Choroid plexus epithelial cell (primary cell): ENCODE data around the gene HEATR5B.

Experiments
- DNase-seq: peaks from one replicate; pipeline ENCODE4 v3.0.0-alpha.2; 2010; ENCODE audit warnings: low read depth
- H3K4me3 ChIP-seq: 2 replicates; pipeline ENCODE4 v1.5.1; 2011; ENCODE audit warnings: low read depth, mild to moderate bottlenecking, control low read depth, low read length, moderate library complexity
- TF ChIP-seq, protein P1 (sequence below): conservative IDR thresholded peaks from 2 replicates; pipeline ENCODE4 v1.5.1; 2011; ENCODE audit warnings: low read depth, mild to moderate bottlenecking, control low read depth, inconsistent platforms, low read length, moderate library complexity

The HEATR5B gene

DNA sequence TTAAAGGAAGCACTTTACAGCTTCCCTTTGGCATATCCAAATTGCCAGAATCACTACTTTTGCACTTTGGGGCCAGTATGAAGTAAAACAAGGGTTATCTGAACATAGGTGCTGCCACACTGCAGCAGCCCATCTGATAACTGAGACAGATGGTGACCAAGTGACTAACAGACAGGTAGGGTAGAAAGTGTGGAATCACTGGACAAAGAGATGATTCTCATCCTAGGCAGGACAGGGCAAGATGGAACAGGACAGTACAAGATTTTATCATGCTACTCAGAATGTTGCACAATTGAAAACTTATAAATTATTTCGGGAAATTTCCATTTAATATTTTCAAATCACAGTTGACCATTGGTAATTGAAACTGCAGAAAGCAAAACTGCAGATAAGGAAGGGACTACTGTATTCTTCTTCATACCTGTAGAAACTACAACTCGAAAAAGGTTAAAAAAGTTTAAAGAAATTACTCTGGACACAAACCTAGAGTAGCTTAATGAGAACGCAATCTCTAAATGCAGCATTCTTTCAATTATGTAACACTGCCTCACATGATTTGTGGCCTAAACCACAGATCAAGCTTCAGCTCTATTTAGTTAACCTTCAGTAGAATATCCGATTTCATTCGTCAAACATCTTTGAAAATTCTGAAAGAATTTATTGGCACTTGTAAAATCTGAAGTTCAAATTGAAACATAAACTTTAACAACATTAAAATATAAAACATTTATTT lies 31.4 kb downstream of the HEATR5B start:
- TF ChIP-seq, protein P1, sequence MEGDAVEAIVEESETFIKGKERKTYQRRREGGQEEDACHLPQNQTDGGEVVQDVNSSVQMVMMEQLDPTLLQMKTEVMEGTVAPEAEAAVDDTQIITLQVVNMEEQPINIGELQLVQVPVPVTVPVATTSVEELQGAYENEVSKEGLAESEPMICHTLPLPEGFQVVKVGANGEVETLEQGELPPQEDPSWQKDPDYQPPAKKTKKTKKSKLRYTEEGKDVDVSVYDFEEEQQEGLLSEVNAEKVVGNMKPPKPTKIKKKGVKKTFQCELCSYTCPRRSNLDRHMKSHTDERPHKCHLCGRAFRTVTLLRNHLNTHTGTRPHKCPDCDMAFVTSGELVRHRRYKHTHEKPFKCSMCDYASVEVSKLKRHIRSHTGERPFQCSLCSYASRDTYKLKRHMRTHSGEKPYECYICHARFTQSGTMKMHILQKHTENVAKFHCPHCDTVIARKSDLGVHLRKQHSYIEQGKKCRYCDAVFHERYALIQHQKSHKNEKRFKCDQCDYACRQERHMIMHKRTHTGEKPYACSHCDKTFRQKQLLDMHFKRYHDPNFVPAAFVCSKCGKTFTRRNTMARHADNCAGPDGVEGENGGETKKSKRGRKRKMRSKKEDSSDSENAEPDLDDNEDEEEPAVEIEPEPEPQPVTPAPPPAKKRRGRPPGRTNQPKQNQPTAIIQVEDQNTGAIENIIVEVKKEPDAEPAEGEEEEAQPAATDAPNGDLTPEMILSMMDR = no peak
- H3K4me3 ChIP-seq = no peak overlapping the region
- peak; percentile 25 for DNase-seq

DNA sequence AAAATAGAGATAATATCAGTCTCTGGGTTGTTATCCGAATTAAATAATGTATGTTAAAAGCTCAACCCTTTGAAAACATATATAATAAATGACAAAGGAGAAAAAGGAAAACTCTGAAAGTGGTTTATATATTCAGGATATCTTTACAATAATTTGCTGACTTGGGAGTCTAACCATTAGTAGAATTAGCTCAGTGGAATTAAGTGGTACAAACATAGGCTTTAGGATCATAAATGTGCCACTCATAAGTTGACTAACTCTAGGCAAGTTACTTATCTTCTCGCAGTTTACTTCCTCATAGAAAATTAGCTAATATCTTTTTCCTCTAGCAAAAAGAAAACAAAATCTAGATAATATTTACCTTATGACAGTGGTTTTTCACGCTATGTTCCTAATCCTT lies 44.6 kb downstream of the HEATR5B start:
- no peak for DNase-seq
- TF ChIP-seq, protein P1 = no peak
- no peak overlapping the region for H3K4me3 ChIP-seq

DNA sequence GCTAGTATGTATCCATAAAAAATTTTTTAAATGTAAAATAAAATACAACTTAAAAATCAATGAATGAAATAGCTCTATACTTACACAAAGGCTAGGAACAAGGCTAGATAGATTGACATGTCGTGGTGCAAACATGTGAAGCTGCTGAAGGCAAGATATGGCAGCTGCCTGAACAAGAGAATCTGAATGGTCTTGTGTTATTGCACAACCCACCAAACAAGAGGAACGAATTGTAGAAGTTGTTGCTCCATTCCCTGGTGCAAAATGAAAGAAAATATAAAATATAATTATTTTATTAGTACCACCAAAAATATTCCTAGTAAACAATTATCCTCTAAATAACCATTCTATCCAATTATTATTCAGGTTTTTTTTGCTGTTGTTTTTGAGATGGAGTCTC lies 46.4 kb downstream of the HEATR5B start:
- TF ChIP-seq, protein P1 = no peak
- DNase-seq = no peak
- H3K4me3 ChIP-seq = no peak overlapping the region

DNA sequence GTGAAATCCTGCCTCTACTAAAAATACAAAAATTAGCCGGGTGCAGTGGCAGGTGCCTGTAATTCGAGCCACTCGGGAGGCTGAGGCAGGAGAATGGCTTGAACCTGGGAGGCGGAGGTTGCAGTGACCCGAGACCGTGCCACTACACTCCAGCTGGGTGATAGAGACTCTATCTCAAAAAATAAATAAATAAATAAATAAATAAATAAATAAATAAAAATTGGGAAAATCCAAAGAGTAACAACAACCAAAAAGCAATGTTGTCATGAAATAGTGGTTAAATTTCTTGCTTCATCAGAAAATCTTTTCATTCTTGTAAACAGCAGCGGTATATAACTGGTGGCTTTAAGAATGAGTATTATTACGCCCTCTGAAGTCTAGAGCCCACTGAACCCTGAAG lies 54.4 kb downstream of the HEATR5B start:
- no peak for DNase-seq
- no peak overlapping the region for H3K4me3 ChIP-seq
- TF ChIP-seq, protein P1 = no peak

DNA sequence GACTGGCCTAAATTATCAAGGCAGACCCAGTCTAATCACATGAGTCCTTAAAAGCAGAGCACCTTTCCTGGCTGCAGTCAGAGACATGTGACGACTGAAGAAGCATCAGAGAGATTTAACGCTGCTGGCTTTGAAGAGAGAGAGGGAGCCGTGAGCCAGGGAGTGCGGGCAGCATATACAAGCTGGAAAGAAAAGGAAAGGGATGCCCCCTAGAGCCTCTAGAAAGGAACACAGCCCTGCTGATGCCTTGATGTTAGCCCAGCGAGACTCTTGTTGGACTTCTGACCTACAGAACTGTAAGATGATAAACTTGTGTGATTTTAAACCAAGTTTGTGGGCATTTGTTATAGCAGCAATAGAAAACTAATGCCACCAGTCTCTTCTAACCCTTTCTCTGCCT lies 58.1 kb downstream of the HEATR5B start:
- no peak overlapping the region for H3K4me3 ChIP-seq
- peak; percentile 24 for DNase-seq
- TF ChIP-seq, protein P1 = peak; percentile 40

DNA sequence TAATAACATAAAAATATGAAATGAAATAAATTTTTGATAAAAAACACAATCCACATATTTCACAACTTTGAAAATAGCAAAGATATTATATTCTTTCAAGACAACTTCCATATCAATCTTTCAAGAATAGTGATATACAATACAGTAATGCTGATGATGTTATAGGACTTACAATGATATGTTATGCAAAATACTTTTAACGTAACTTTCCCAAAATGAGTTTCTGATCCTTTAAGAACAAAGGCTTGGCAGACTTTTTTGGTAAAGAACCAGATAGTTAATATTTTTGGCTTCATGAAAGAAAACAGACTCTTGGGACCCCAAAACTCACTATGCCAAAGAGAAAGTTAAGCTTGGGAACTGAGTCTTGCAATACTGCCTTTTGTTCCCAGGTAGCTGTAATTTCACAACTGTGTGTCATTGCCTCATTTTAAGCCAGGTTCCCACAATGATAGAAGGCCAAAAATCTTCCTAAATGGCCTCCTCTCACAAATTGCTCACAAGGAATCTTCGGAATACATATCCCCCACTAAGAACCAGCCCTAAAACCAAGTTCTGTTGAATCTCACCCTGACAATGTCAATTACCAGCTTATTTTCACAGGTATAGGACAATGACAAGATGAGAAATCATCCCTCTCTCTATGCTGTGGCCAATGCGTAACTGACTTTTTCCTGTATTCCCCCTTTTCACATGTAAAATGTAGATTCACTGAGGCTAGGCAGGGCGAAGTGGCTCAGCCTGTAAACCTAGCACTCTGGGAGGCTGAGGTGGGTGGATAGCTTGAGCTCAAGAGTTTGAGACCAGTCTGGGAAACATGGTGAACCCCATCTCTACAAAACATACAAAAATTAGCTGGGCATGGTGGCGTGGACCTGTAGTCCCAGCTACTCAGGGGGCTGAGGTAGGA lies 63.0 kb downstream of the HEATR5B start:
- TF ChIP-seq, protein P1 = no peak
- no peak overlapping the region for H3K4me3 ChIP-seq
- peak; percentile 44 for DNase-seq
